Occipital lobe (tissue), 2 donors: Measurements from ENCODE around the gene CACNA2D3. TPM values are rescaled to one million over a fixed set of nuclear protein-coding genes. Genes with fewer than 3 reads are reported as not detected.

Source experiments
- DNase-seq: peaks from one replicate; lab custom pipeline; 2025; lab: John Stamatoyannopoulos, UW
- total RNA-seq: library from RNA; depleted of rRNA; stranded (reverse); fragments of >200 nt; gene quantifications from one replicate; pipeline ENCODE4 v1.2.3, GENCODE V29; 2014

CACNA2D3 gene
- total RNA-seq, 1 donor from 2014 or later: 11.2 TPM

DNA sequence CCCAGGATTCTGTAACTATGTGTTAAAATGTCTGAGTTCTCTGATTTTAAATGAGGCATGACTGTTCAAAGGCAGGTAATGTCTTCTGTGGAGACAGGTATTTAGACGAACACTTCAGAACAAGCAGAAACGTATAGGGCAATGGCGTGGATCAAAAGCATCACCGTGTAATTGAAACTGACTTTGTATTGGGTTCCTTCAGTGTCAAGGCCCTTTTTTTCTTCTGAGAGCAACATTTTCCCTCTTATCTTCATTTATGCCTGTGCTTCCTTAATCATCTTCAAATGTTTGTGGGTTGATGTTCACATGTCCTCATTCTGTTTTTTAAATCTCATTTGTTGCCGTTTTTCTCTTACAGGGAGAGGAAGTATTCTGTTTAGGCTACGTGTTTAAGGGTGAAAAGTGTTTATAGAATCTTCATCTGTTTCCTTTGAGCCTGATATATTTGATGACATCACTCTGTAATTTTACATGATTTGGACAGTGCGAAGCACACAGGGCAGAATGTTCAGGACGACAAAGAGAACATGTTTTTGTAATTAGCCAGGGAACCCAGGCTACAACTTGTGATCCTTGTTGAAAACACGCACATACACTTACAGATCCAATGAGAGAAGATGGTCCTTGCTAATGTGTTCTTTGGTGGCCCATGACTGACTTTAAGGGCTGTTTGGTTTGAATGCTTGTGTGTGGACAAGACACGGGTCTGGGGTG lies 609.5 kb downstream of the CACNA2D3 start:
- no peak for DNase-seq

DNA sequence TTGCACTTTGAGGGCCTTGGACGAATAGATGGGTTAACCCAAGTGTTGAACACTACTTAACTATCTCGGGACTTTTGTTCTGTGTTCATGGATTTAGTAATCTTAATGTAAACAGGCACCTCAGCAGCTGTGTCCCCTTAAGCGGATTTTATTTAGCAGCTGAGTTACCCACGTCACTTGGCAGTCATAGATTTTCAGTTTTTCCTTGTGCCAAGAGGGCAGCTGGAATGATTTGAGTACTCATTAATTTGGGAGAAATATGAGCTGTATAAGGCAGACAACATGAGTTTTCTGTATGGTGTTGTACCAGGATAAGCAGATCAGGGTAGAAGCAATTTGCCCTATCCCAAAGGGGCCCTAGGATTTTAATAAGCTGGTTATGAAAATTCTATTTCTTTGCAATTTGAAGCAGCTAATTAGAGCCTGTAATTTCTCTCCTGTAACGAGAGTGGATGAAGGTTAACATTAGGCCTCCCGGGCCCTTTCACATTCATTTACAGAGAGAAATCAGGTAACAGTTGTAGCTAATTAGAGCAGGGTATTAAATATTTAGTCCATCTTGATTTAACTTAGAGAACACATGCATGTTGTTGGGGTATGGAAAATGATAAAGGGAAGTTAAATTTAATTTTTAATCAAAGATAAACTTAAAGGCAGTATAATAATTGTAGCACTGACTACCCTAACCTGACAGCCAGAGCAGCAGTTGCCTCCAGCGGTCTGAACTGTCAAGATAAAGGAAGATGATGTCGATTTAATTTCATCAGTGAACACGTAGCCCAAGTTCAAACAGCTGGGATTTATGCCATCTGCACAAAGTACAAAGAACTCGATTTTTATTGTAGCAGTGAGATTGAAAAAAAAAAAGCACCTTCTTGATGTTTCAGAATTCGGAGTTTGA lies 611.0 kb downstream of the CACNA2D3 start:
- DNase-seq: no peak

DNA sequence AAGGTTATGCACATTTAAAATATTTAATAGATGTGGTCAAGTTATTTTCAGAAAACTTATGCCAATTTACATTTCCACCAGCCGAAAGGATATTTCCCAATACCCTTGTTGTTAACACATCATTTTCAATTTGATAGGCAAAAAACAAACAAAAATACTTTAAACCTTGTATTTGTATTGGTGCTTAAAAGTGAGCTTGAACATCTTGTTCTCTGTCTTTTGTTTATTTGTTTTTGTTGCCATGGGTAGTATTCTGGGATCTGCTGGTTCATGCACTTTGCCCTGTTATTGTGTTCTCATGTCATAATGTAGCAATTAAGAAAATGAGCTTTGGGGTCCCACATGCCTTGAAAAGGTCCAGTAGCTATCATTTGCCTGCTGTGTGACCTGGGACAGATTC lies 614.1 kb downstream of the CACNA2D3 start:
- no peak for DNase-seq

DNA sequence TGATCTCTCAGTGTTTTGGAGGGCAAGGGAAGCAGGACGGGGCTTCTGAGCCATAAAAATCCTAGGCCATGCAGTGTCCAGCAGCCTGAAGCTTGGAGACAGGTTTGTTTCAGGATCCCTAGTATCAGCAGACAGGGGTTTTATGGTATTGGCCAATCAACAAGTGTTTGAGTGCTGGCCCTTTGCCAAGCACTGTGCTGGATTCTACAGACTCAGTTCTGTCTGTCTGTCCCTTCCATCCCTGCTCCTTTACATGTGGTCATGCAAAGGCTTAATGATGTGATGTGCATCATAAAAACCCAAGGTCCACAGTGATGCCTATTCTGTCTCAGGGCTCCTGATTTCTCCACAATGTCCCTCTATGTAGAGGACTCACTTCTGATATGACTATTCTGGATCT lies 621.4 kb downstream of the CACNA2D3 start:
- DNase-seq: no peak

DNA sequence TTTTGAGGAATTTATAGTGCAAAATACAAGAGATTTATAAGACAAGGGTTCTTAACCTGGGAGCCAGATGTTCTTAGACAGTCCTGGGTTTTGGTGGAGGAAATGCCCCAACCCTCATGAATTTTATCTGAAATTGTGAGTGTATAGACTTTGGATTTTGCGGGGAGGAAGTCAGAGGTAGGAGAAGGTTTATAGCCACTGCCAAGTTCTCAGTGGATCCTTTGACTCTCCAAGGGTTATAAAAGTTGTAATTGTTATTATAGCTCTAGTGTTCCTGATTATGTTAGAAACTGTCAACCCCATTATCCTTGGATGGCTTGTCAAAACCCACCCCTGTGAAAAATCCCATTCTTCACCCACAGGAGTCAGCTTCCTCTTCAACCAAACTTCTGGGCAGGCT lies 621.9 kb downstream of the CACNA2D3 start:
- no peak for DNase-seq

DNA sequence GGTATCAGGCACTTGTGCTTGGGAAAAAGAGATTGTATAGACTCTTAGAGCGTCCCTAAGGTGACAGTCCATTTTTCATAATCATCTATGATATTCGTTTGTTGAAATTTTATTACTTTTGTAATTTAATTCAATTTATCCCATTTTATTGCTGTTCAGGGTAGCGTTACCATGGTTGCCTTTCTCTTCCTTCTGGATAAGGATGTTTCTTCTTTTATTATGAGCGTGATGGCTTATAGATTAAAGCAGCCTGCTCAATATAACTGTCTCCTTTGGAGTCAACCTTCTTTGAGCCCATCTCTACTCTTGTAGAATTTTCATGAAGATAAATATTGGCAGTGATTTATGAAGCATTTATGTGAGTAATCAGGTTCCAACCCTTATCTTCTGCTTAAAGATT lies 623.5 kb downstream of the CACNA2D3 start:
- DNase-seq: no peak

DNA sequence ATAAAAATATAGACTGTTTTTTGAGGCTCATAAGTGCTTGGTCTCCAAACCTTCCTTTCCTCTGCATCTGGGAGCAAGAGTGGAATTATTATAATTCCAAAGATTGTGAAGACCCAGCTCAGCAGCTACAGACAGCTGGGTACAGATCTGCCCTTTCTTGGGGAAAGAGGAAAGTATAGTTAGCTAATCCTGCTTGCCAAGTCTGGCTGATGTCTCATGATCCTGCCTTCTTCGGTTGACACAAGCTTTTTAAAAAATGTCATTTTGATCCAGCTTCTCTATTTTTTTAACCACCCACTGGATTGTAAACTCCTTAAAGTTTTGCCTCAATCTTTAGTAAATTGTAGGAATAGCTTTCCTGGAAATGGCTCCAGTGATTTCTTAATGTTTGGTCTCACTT lies 624.4 kb downstream of the CACNA2D3 start:
- DNase-seq: no peak

DNA sequence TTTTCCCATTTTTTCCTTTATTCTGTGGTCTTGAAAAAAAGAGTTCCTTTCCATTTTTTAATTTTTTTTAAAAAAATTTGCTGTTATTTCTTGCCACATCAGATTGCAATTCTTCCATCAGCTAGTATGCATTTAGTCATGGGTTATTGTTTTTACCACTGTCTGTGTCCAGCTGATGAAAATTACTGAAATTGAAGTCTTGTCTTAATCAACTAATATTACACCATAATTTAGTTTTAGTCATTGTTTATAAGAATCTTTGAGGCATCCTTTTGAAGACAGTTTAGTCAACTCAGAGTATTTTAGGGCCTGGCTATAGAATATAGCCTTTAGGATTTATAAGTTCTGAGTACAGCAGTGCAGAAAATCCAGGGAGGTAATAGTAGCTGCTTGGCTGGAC lies 633.4 kb downstream of the CACNA2D3 start:
- no peak for DNase-seq

DNA sequence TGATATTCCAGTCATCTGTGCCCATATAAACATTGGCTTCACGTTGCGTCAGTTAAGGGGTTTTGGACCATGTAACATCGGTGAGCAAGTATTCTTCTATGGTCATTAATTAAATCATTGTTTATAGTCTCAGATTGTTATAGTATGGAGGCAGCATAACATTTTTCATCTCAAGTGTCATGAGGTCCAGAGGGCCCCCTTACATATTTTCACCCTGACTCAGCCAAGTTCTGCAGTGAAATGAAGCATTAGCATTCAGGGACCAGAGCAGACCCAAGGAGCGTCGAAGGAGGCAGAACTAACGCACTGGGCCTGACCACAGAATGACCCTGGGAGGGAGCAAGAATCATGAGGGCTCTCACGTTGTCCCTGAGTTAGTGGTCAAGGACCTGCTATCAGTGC lies 634.0 kb downstream of the CACNA2D3 start:
- no peak for DNase-seq

DNA sequence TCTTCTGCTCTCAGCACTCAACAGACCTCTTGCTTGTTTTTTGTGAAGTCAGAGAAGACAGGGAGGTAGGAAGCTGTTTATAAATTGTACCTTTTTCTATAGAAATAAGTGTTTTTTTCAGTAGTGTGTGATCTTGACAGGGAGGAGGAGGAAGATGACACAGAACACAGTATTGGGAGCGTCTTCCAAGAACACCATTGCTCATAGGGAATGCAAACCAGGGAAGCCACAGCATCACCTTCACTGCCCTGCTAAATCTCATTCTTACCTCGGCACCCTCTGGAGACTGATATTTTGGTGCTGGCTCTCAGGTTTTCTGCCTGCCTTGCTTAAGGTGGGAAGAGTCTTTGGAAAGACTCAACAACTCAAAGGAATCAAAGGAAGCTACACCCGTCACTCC lies 636.1 kb downstream of the CACNA2D3 start:
- DNase-seq: no peak

DNA sequence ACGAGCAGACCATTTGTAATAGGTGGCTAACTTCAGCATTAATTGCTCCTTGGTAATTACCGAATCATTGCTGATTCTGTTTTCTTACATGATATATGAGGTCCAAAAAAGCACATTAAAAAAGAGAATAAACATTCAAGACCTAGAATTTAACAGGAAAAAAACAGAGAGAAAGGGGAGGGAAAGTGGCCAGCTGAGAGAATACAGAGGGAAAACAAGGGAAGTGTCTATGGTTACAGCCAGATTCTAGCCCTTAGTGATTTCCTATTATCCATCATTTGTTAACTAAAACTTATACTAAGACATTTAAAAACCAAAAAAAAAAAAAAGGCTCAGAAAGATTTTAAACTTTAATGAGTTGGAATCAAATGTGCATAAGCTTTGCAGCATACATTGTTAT lies 636.8 kb downstream of the CACNA2D3 start:
- DNase-seq: no peak

DNA sequence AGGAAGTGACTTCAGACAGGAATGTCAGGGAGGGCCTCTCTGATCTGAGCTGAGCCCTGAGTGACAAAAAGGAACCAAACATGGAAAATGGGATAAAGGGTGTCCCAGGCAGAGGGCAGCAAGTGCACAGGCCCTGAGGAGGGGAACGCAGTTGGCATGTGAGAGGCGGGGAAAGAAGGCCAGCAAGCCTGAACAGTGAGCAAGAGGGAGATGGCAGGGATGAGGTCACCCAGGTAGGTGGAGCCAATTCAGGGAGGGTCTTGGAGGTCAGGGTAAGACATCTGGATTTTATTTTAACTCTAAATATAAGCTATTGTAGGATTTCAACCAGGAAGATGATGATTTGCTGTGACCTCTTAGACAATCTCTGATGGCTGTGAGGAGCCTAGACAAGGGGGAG lies 637.8 kb downstream of the CACNA2D3 start:
- DNase-seq: no peak

DNA sequence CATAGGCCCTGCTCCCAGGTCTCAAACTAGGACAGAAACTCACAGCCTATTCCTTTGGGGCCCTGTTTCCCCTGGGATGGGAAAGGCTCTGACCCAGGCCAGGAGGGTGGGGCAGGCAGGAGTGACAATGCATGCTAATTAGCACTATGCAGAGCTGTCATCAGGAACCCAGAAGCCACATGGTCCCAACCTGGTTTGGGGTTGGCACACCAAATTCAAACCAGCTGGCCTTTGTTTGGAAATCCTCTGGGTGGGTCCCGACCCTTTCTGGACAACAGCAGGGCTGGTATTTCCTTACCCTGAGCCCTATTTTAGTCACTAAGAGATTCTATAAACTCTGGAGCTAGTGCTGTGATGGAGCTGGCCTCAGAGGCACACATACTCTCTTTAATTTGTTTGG lies 639.3 kb downstream of the CACNA2D3 start:
- no peak for DNase-seq

DNA sequence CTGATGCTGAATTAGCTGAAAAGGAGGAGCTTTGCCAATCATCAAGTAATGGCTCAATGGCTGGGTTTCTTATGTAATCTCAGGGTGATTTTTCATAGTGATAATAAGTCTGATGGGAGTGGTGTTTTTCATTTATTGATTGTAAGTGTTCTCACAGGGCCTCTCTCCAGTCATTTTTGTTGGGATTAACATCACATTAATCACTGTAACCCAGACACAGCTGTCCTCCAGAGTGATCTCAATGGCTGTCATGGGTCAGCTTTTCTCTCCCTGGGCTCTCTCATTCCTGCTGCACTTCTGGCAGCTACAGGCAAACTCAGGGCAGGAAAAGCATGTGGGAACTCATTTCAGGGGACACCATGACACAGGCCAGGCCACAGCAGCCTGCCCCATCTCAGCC lies 642.6 kb downstream of the CACNA2D3 start:
- DNase-seq: no peak

DNA sequence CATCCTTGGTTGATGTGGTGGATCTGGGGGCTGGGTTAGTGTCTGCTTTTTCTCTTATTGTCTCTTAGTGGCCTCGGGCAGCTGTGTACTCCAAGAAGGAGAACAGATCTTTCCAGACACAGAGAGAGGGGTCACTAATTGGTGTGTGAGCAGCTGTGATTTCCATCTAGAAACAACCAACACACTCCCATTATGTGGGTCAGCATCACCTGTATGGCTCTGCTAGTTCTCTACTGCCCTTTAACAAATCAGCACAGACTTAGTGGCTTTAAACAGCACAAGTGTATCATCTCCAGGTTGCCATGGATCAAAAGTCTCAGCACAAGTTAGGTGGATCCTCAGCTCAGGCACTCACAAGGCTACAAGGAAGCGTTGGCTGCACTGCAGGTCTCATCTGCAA lies 648.7 kb downstream of the CACNA2D3 start:
- DNase-seq: no peak

DNA sequence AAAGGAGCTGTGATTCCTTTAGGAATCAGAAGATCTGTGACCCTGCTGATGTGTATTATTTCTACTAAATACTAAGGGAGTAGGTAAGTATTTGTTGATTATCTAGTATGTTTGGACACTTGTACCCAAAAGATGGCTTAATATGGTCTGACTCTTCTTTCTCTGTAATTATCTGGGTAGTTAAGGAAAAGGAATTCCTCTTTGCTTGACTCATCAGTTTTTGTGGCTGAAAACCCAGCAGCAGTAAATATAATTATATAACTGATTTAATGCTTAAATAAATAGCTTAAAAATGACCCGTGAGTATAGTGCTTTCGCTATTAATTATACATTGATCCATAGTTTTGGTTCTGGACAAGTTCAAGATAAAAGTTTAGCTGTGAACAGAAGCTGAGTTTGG lies 649.7 kb downstream of the CACNA2D3 start:
- no peak for DNase-seq

DNA sequence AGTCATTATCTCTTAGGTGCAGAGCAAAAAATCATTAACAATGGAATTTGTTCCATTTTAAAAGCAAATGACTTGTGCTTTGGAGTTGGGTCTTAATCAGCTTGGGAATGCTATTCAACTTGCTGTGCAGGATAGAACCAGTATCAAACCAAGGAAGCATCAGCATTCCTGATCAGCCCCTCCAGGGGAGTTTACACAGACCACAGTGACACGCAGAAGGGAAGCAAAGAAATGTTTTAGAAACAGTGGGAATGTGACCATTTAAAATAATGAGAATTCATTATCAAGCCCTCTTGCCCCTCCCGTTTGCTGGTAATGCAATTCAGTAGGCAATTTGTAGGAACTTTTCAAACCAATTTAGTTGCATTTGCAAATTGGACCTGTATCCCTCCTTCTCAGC lies 650.4 kb downstream of the CACNA2D3 start:
- DNase-seq: no peak

DNA sequence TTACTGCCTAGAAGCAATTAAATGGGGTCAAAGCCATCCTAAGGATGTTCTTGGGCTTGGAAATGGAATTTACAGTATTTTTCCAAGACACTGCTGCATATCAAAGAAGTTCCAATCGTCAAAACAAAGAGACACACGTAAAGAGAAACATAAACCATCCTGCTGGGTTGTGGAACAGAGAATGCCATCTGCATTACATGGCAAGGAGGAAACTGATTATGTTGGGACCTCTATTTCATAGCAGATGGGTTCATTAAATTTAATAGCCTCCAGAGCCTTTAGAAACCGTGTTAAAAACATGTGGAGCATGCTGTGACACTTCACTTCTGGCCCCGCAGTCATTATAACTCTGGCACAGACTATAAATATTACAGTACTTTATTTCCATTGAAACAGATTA lies 650.9 kb downstream of the CACNA2D3 start:
- no peak for DNase-seq

DNA sequence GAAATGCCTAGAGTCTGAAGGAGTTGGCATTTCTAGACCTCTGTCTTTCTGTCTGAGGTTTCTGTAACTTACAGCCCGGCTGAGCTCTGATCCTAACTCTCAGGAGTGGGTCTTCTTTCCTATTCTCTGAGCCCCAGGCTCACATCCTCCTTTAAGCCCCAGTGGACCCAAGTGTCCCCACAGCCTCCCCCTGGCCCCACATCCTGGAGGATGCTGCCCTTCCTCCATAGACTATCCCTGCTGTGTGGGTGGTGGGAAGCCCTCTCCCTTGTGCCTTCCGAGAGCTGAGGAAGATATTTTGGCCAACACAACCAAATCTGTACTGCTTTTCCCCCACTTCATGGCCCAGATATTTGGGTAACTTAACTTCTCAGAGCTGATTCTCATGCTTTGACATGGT lies 654.2 kb downstream of the CACNA2D3 start:
- DNase-seq: no peak

DNA sequence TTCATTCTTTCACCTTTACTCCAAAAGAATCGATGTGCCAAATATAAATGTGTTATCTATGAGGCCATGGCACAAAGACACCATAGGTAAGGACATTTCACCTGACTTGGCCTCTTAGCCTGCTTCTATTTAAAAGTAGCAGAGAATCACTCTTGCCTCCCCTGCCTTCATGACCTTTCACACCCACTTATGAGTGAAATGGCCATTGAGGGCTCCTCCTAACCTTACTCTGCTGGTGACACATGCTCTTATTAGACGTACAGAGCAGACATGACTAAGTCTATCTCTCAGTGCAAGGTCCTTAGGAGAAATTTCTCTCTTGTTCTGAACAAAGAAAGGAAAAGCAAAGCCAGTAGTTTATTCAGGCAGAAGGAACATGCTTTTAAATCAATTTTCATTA lies 654.8 kb downstream of the CACNA2D3 start:
- no peak for DNase-seq

DNA sequence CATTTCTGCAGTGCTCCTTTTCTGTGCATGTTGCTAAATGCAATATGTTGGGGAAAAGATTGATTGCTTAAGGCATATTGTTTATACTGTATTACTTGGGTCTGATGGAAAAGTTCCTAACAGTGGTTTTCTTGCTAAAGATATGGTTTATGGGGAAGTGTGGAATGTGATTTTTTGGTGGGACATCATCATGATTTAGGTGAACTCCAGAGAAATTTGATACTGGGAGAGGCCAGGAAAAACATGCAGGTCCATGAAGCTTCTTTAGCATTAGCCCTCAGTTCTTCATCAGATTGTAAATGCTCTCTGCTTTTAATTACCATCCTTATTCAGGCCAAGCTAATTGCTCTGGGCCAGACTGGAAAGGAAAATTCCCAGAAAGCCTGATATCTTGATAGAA lies 658.0 kb downstream of the CACNA2D3 start:
- no peak for DNase-seq

DNA sequence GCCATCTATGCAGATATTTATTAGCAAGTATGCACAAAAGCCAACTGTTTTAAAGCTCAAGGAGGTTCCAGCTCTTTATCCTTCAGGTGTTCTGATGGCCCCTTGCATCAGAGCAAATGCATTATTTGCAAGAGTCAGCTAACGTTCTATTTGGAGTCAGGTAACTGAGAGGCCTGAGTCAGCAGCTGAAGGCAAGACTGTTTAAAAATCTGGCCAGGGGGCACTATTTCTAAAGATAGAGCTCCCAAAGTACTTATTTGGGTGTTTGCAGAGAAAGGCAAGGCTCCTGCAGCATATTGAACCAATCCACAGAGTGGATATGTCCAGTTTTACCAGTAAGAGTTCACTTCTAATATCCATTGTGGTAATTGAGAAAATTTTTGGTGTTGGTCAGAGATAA lies 659.4 kb downstream of the CACNA2D3 start:
- DNase-seq: no peak

DNA sequence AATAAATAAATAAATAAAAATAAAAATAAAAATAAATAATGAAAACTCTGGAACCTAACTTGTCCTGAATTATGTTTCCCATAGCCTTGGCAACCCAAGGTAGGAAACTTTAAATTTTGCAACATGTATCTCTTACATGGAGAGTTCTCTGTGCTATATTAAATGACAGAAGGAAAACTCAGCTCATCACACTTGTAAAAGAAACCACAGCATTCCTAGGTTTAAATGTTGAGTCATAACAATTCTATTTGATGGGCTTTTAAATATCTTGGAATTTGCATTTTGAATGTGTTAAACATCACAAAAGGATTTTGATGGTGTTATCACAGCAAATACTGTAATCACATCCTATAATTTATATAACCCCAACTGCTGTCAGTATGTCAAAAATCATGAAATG lies 661.3 kb downstream of the CACNA2D3 start:
- no peak for DNase-seq
